ENCODE results near the gene GCNT2. TPM values are rescaled to one million over a fixed set of nuclear protein-coding genes. Genes with fewer than 3 reads are reported as not detected.
"Not testable (repeated sequence)": the region's sequence is repeated elsewhere in the genome, so short reads cannot be mapped to it uniquely, and the experiment has no call there.

Gene GCNT2
- total RNA-seq, 4 donors from 2014 or later = 0.27 to 1.9 (median 0.81) TPM

- Histone ChIP-seq H3K36me3 (no peaks in the 10 kb centered on the region), H3K4me1 (no peaks in the 10 kb centered on the region), H3K27me3 (no peaks in the 10 kb centered on the region), H3K4me3 (no peak overlapping the region), H3K9me3 (no peaks in the 10 kb centered on the region), H3K27ac (no peak overlapping the region)
- no peak for ATAC-seq
- in situ Hi-C loops (cut with MboI; ENCODE audit: low sequenced_read_pairs in 4 of 4) (no loop called here), intact Hi-C loops (cut with DNase I; ENCODE audit: low total_unique reads) (no loop called here)
- DNase-seq = no peak
- TF ChIP-seq CTCF (IDR thresholded peaks at IDR 0.05 in 4 of 5, conservative IDR thresholded peaks at IDR 0.05 in 1 of 5) = no peak
- no peak for TF ChIP-seq POLR2A (IDR thresholded peaks at IDR 0.05)
These were observed 44.8 kb downstream of the GCNT2 start for GRCh38 chr6:10565913-10566312.

- DNase-seq = no peak
- H3K27ac ChIP-seq = no peak overlapping the region
- no peaks in the 10 kb centered on the region for H3K4me1 ChIP-seq
These were observed 46.3 kb downstream of the GCNT2 start for GRCh38 chr6:10567256-10568026.

DNA sequence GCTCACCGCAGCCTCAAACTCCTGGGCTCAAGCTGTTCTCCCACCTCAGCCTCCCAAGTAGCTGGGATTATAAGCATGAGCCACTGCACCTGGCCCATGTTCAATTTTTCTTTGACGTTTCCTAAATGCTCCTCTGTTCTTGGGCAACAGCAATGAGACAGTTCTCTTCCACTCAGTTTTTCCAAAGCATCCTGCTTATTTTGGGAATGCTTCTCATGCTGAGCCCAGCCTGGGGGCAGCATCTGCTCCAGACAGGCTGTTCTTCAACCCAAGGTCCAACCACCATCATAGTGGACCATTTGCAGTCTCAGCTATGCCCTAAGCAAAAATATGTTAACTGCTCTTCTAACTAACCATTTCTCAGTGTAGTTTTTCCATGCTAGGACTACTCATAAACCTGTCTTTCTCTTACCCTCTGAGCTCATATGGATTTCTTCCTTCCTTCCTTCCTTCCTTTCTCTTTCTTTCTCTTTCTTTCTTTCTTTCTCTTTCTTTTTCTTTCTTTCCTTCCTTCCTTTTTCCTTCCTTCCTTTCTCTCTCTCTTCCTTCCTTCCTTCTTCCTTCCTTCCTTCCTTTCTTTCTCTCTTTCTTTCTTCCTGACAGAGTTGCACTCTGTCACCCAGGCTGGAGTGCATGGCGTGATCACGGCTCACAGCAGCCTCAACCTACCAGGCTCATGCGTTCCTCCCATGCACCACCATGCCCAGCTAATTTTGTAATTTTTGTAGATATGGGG, 48.4 kb downstream of the GCNT2 start:
- DNase-seq (no peak), ATAC-seq (no peak)
- no peak overlapping the region for H3K4me3 ChIP-seq
- no peak overlapping the region for H3K27ac ChIP-seq
- in situ Hi-C loops (cut with MboI; ENCODE audit: low sequenced_read_pairs in 4 of 4) = no loop called here
- H3K27me3 ChIP-seq = no peaks in the 10 kb centered on the region
- no peaks in the 10 kb centered on the region for H3K36me3 ChIP-seq
- no peaks in the 10 kb centered on the region for H3K4me1 ChIP-seq
- H3K9me3 ChIP-seq = no peaks in the 10 kb centered on the region
- TF ChIP-seq POLR2A (IDR thresholded peaks at IDR 0.05) = no peak
- TF ChIP-seq CTCF (IDR thresholded peaks at IDR 0.05 in 4 of 5, conservative IDR thresholded peaks at IDR 0.05 in 1 of 5) = no peak
- intact Hi-C loops (cut with DNase I; ENCODE audit: low total_unique reads) = no loop called here

More at GRCh38 chr6:10567256-10568026, 46.3 kb downstream of the GCNT2 start:
- Histone ChIP-seq H3K9me3 (no peaks in the 10 kb centered on the region), H3K27me3 (no peaks in the 10 kb centered on the region), H3K4me3 (no peak overlapping the region), H3K36me3 (no peaks in the 10 kb centered on the region)
- in situ Hi-C loops (cut with MboI; ENCODE audit: low sequenced_read_pairs in 4 of 4) = no loop called here
- no peak for ATAC-seq
- intact Hi-C loops (cut with DNase I; ENCODE audit: low total_unique reads) = no loop called here
- TF ChIP-seq CTCF (IDR thresholded peaks at IDR 0.05 in 4 of 5, conservative IDR thresholded peaks at IDR 0.05 in 1 of 5) = no peak

GRCh38 chr6:10575519-10575918, 54.4 kb downstream of the GCNT2 start:
- H3K4me3 ChIP-seq; in situ Hi-C loops (cut with MboI; ENCODE audit: low sequenced_read_pairs in 4 of 4); H3K9me3 ChIP-seq; DNase-seq; H3K27ac ChIP-seq; intact Hi-C loops (cut with DNase I; ENCODE audit: low total_unique reads); ATAC-seq; H3K4me1 ChIP-seq; H3K27me3 ChIP-seq; H3K36me3 ChIP-seq: not testable (repeated sequence)

DNA sequence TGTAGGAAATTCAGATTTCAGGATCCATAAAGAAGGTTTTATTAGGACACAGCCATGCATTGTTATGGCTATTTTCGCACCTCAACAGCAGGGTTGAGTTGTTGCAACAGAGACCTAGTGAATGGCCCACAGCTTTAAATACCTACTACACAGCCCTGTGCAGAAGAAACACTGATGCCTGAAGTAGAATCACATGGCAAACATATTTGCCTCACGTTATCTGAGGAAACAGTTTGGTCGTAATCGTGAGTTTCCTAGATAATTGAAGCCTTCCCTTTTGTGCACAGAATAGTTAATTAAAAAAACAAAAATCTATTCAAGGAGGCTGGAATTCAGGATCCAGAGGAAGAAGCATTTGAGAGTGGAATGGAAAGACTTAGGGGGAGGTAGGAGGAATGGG, 55.1 kb downstream of the GCNT2 start:
- H3K4me1 ChIP-seq = no peaks in the 10 kb centered on the region
- H3K36me3 ChIP-seq = no peaks in the 10 kb centered on the region
- H3K27ac ChIP-seq = no peak overlapping the region
- TF ChIP-seq CTCF (IDR thresholded peaks at IDR 0.05 in 4 of 5, conservative IDR thresholded peaks at IDR 0.05 in 1 of 5) (no peak), POLR2A (IDR thresholded peaks at IDR 0.05) (no peak)
- intact Hi-C loops (cut with DNase I; ENCODE audit: low total_unique reads) = no loop called here
- no peak for ATAC-seq
- no peaks in the 10 kb centered on the region for H3K27me3 ChIP-seq
- no peak for DNase-seq
- H3K4me3 ChIP-seq = no peak overlapping the region
- in situ Hi-C loops (cut with MboI; ENCODE audit: low sequenced_read_pairs in 4 of 4) = no loop called here
- no peaks in the 10 kb centered on the region for H3K9me3 ChIP-seq

All from gastrocnemius medialis (tissue), 4 donors.